G401.6 (cell line): ENCODE measurements around the gene FN1.
"Not testable (repeated sequence)": the region's sequence is repeated elsewhere in the genome, so short reads cannot be mapped to it uniquely, and the experiment has no call there.

Source experiments
- FAIRE-seq: peaks from 2 replicates; lab custom pipeline; 2012; peaks lifted over from hg19 to GRCh38; lab: Jason Lieb, UNC

The FN1 gene

GRCh38 chr2:215332872-215333595 is 102.8 kb downstream of the FN1 start:
- FAIRE-seq = no peak

GRCh38 chr2:215328066-215328465 is 107.8 kb downstream of the FN1 start:
- no peak for FAIRE-seq

- FAIRE-seq = no peak
These were observed 111.1 kb downstream of the FN1 start for GRCh38 chr2:215324811-215325210.

GRCh38 chr2:215320679-215321078 is 115.2 kb downstream of the FN1 start:
- FAIRE-seq = no peak

- FAIRE-seq = no peak
These were observed 115.8 kb downstream of the FN1 start for GRCh38 chr2:215320102-215320501.

- FAIRE-seq = no peak
These were observed 116.4 kb downstream of the FN1 start for GRCh38 chr2:215319500-215319899.

GRCh38 chr2:215316336-215316735 is 119.5 kb downstream of the FN1 start:
- no peak for FAIRE-seq

- FAIRE-seq = no peak
These were observed 120.6 kb downstream of the FN1 start for GRCh38 chr2:215315301-215315700.

GRCh38 chr2:215314896-215315295 is 121.0 kb downstream of the FN1 start:
- FAIRE-seq = no peak

GRCh38 chr2:215313255-215313613 is 122.6 kb downstream of the FN1 start:
- FAIRE-seq = no peak

- FAIRE-seq = peak; percentile 79
These were observed 124.1 kb downstream of the FN1 start, which contains the start of gene ATIC for GRCh38 chr2:215311625-215312396. ATIC (plus strand) TSS chr2:215312059; CDS start chr2:215312143, 84 bp downstream.

GRCh38 chr2:215311259-215311624 is 124.6 kb downstream of the FN1 start:
- FAIRE-seq = not testable (repeated sequence)
